AG09319 (cell line): ENCODE results near the gene ACKR4.

ENCODE experiments used
- DNase-seq: peaks from one replicate; pipeline ENCODE4 v3.0.0-alpha.2; 2010; ENCODE audit warnings: low read depth; ENCODE audit errors: extremely low read depth
- TF ChIP-seq, protein P1 (sequence below): IDR thresholded peaks from 2 replicates; pipeline ENCODE4 v1.5.1; 2011; ENCODE audit warnings: low read depth, mild to moderate bottlenecking, inconsistent platforms, low read length, moderate library complexity

ACKR4 gene

DNA sequence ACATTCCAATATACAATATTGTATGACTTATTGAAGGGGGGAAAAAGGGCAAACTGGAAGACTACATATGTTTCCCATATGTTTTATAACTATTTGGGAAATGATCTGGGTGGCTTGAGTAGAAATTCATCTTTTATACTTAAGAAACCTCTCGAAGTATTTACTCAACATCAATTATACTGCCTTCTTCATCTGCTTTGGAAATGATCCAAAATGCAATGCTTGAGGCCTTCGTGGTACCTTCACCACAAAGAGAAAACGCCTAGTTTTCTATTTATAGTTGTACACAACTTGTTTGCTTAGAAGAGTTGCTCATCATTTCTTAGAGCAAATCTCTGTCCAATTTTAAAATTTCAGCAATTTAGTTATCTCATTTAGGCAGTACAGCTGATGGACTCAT, 18.8 kb downstream of the ACKR4 start:
- no peak for DNase-seq
- TF ChIP-seq, protein P1, sequence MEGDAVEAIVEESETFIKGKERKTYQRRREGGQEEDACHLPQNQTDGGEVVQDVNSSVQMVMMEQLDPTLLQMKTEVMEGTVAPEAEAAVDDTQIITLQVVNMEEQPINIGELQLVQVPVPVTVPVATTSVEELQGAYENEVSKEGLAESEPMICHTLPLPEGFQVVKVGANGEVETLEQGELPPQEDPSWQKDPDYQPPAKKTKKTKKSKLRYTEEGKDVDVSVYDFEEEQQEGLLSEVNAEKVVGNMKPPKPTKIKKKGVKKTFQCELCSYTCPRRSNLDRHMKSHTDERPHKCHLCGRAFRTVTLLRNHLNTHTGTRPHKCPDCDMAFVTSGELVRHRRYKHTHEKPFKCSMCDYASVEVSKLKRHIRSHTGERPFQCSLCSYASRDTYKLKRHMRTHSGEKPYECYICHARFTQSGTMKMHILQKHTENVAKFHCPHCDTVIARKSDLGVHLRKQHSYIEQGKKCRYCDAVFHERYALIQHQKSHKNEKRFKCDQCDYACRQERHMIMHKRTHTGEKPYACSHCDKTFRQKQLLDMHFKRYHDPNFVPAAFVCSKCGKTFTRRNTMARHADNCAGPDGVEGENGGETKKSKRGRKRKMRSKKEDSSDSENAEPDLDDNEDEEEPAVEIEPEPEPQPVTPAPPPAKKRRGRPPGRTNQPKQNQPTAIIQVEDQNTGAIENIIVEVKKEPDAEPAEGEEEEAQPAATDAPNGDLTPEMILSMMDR = no peak

DNA sequence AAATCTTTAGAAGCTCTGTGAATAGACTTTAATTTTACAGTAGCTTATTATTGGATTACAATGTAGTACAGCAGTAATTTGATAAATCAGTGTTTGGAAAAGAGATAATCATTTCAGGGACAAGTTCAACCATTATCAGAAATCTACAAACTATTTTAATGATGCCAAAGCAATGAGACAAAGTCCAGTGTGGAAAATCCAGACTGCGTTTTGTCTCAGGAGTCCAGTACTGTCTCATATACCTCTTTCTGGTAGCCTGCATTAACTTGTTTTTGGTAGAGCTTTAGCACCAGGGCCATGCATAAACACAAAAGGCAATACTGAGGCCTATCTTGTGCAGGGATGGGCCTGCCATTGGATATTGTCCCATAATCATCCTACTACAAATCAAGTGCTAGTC, 19.7 kb downstream of the ACKR4 start:
- TF ChIP-seq, protein P1 = no peak

DNA sequence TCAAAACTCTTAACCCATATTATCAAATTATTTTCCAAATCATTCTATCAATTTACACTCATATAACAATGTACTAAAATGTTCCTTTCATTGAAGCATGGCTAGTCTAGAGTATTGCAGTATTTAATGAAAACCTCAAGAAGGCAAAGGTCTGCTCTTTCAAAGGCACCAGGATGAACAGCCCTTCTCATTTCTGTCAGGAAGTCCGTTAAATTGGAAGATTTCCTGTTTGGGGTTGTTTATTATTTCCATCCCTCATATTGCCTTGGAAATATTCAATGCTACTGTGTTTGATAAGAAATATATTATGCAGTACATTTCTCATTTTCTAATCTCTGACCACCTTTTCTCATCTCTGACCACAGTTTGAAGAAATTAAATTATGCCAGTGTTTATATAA, 25.1 kb downstream of the ACKR4 start:
- no peak for DNase-seq
- TF ChIP-seq, protein P1 = no peak

More for the DNA sequence above, 19.7 kb downstream of the ACKR4 start:
- DNase-seq = no peak

DNA sequence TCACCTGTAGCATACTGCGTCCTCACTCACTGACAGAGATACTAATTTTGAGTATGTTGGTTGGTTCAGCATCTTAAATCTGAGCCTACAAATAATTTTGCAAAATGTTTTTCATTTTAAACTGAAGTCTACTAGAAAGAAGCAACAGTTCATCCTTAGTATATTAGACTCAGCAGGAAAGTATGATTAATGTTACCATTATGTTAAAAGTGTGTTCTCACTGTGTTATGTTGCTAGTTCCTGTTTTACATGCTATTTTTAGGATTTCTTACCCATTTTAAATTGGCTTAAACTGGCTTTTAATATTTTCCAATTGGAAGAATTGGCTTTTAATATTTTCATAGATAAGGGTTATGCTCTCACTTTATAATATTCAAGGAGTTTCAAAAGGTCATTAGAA, 25.7 kb downstream of the ACKR4 start:
- TF ChIP-seq, protein P1 = no peak
- no peak for DNase-seq

DNA sequence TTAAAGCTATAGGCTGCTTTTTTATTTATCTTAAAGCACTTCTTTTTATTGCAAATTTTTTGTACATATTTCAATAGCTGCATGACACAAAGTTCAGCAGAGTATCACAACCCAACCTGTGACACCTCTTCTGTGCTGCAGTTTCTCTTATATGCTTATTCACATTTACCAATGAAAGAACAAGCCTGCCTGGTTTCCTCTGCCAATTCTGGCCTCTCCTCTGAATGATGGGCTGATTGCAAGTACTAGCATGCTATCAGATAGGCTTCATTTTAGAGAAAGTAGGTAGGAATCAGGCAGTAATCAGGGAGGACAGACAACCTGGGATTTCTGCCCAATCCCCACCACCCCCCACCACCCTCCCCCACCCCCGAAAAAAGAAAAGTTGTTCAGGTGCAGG, 26.6 kb downstream of the ACKR4 start:
- TF ChIP-seq, protein P1 = no peak
- DNase-seq = no peak

DNA sequence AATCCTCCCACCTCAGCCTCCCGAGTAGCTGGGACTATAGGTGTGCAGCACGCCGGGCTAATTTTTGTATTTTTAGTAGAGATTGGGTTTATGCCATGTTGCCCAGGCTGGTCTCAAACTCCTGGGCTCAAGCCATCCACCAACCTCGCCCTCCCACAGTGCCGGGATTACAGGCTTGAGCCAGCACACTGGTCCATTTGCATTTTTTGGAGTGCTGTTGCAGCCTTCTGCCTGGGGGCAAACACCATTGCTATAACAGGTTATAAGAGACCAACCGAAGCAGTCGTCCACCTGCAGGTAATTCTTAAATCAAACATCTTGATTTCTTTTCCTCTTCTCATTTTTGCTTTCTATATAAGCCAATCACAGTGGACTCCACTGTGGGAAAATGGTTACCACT, 27.7 kb downstream of the ACKR4 start:
- TF ChIP-seq, protein P1 = no peak
- DNase-seq = no peak

DNA sequence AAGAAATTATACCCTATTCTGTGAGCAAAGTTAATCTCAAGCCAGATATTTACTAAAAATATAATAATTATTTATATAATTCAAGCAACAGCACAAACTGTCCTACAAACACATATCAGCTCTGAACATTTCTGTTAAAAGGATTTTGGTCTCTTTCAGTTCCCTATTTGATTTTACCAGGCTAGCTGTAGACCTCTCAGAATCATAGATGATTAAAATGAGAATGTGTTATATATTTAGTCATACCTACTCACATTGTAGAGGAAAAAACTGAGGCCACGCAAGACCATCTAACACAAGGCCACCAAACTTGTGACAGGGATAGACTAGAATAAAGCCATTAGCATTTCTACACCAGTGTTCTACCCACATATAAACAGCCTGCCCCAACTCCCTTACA, 28.5 kb downstream of the ACKR4 start:
- TF ChIP-seq, protein P1 = no peak
- no peak for DNase-seq

DNA sequence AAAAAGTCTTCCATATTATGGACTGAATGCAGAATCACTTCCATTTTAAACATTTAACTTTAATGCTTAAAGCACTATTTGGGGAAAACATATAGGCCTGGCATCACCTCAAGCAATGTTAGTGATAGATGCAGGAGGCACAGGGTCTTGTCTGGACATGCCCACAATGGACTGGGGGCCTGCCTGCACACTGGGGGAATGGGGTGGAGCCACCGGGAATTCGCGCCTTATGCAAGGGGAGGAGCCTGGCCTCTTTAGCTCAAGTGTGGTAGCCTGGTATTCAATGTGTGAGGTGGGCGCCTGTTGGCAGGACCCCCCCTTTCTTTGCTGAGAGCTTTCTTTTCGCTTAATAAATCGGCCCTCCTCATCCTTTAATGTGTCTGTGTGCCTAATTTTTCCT, 29.9 kb downstream of the ACKR4 start:
- no peak for DNase-seq
- TF ChIP-seq, protein P1 = no peak
